Stimulated activated CD8-positive, alpha-beta memory T cell treated with anti-CD3 and anti-CD28 coated beads, Interleukin-15, amount 100 ng/mL, for 24 hours (primary cell): ENCODE measurements around the gene CCL8.

Experiments used
- DNase-seq: peaks from one replicate; pipeline ENCODE4 v3.0.0-alpha.2; 2020; ENCODE audit warnings: low read depth

CCL8 gene

DNA sequence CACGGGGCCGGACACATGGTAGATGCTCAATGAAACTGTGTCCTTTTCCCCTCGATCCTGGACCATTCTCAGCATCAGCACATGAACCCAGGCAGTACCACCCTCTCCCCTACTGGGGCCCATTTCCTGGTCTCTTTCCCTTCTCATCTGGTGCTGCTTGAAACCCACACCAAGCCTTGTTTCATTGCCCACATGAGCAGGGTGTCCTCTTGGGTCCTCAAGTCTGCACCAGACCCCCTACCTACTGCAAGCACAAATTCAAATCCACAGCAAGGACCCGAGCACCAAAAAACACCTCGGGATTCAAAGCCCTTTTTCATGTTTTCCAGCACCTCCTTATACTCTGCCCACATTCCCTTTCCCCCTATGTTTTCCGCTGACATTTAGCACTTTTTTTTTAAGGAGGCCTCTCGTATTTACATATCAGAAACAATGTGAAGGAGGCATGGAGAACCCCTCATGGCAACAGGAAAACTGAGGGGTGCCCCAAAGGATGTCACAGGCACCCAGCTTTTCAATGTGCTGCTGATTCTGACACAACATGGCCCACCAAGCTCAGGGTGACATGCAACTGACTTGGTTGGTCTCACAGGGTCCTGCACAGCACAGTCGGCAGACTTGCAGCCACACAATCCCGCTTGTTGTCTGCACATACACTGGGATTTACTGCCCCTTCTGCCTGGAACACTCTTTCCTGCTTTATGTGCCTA, 48.4 kb downstream of the CCL8 start:
- DNase-seq = no peak

DNA sequence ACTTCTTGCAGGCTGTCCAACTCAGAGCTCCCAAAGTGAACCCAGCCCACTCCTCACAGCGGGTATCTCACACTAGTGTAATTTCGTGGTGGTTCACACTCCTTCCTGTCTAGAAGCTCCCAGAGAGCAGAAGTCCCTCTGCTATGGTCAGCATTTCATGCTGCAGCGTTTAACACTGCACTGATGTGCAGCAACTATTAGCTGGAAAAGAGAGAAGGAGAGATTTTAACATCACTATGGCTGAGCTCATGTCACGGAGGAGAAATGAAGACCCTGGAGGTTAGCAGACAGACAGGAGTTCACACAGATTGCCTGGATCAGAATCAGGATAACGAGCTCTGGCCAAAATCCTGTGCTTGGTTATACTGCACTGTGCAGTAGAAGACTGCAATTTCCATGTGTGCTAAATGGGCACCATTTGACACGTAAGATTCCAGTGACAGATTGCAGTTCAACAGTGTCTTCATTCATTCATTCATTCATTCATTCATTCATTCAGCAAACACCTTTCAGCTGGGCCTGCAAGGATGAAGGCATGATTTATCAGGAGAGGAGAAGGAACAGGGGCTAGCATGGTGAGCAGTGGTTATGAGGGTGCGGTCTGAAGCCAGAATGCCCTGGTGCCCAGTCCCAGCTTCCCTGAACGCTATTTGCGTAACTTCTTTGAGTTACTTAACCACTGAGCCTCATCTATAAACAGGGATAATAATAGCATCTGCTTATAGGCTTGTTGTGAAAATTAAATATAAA, 49.1 kb downstream of the CCL8 start:
- no peak for DNase-seq

DNA sequence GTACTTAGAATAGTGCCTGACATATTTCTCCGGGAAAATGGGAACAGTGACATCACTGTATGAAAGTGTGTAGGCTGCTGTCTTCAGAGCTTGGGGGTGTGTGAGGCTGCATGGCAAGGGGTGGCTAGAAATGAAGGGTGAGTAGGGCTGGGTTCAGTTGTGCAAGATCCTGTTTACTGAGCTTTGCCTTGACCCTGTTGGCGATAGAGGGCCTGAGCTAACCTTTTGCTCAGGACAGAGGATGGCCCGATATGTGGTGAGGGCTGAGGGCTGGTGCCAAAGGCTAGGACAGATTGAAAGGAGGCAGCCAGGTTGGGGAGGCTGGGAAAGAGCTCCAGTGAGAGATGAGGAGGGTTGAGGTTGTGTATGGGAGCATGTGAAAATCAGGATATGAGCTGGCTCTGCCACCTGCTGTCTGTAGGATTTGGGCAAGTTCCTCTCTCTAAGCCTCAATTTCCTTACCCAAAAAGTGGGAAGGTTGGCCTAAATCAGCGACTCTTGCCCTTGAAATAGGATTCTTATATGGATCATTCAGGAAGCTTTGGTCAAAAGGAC, 49.8 kb downstream of the CCL8 start:
- no peak for DNase-seq

DNA sequence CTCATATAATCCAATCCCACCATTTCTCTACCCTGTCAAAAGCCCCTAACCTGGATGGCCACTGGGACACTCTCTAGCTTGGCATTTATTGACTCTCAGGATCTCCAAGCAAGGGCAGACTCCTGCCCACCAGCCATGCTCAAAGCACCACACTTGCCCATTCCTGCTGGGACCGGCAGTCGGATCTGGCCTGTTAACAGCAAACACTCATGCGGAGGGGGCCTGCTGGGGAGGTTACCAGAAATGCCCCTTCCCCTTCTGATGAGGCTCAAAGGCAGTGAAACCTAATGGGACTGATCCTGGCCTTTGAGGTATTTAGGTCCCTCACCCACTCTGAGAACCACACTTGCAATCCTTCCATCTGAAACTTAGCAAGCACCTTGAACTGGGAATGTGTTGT, 50.3 kb downstream of the CCL8 start:
- no peak for DNase-seq

DNA sequence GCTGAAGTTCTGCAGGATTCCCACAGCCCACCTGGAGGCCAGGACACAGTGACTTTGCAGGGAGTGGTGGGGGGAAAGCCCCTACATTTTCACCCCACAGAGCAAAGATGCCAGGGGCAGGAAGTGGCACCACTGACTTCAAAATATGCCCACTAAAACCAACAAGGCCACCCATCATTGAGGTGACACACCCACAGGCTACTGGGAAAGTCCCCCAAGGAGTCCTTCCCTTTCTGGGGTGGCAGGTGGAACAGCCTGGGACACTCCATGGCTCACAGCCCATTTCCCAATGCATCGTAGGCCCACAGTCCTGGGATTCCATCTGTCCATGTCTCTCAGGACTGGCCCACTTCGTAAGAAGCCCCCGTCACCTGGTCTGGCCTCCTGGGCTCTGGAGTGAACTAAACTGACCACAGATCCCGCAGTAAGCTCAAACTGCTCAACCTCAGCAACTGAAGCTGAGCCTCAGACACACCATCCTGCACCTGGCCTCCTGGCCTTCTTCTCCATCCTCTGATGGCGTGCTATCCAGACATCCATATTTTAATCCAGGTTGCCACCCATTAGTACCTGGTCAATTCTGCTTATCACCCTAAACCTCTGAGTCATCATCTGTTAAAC, 51.3 kb downstream of the CCL8 start:
- no peak for DNase-seq

DNA sequence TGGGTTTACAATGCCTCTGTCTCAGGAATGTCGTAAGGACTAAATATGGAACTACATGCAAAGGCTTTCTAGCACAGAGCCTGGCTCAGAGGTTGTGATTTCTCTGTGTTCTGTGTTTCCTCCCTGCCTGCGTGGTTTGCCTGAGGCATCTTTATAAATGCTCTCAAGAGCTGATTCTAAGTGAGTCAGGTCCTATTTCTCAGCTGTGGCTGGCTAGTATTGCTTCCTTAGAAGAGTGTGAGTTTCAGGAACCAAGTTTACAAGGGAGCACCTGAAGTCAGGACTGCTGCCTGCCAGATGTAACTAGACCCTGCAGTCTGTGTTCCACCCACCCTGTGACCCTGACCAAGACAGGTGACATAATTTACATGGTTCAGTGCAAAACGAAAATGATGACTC, 51.8 kb downstream of the CCL8 start:
- DNase-seq = no peak
